HG03442 (cell line): ENCODE data around the gene RBFOX2.
"Not testable (repeated sequence)": the region's sequence is repeated elsewhere in the genome, so short reads cannot be mapped to it uniquely, and the experiment has no call there.

Source experiments
- ATAC-seq: cut with Tn5 transposase; IDR thresholded peaks from one replicate; pipeline ENCODE4 v1.9.1; 2021; ENCODE audit warnings: mild to moderate bottlenecking, moderate library complexity; ENCODE audit not compliant: unreplicated experiment

The RBFOX2 gene

DNA sequence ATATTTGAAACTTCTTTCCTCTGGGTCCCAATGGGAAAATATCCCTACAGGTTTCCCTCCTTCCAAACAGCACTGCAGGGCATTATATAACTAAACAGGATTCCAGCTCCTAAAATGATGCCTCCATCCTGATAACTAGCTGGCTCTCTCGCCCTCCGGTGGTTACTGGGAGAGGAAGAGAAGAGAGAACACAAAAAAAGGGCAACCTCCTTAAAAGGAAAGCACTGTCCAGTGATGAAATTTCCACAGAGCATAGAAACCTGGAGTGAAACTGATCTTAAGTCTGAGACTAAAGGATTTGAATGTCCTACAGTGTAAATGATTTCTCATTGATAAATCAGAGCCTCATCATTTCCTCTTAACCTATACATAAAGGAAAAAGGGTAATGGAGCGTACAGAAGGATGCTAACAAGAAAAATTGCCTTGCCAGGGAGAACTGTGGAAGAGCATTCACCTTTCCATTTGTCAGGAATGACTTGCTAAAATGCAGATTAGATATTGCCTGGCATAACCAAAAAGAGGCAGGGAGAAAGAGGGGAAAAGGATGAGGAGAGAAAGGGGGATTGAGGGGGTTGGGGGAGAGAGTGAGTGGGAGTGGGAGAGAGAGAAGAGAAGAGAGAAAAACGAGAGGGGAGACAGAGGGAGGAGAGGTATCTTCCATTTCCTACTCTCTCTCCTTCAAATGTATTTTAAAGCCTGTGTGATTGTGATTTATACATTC is 189.6 kb downstream of the RBFOX2 start:
- no peak for ATAC-seq

DNA sequence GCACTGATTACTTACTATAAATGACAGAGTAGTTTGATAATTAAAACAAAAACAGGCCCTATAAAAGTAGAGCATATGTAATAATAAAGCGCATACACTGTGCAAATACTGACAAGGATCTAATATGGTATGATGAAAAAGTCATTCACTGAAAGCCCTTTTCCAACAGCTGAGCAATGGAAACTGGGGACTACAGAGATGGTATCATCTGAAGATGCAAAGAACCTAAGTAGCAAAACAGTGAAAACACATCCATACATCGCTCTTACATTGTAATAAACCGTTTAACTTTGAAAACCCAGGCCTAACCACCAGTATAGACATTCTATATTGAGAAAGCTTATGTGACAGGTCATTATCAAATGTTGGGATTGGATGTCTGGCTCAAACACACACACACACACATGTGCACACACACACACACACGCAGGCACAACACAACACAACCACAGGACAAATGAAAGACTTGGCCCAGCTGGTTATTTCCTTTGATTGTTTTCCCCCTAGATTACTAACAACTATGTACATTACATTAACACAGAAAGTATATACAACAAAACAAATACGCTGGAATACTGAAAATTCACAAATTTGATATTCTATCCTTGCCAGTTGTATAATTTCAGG is 191.4 kb downstream of the RBFOX2 start:
- ATAC-seq = no peak

- ATAC-seq = no peak
These were observed 192.5 kb downstream of the RBFOX2 start for GRCh38 chr22:35835998-35836691.

GRCh38 chr22:35835267-35835997 is 193.2 kb downstream of the RBFOX2 start:
- no peak for ATAC-seq

DNA sequence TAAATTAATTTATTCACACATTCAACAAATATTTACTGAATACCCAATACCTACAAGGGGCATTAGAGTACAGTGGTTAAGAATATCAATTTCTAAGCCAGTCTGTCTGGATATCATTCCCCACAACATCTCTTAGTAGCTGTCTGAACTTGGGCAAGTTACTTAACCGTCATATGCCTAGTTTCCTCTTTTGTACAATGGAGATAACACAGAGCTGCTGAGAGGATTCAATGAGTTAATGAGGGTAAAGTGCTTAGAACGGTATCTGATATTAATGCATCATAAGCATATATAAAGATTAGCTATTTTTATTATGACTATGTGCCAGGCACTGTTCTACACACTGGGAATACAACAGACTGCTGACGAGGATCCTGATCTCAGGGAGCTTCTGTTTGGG is 194.6 kb downstream of the RBFOX2 start:
- ATAC-seq = no peak

DNA sequence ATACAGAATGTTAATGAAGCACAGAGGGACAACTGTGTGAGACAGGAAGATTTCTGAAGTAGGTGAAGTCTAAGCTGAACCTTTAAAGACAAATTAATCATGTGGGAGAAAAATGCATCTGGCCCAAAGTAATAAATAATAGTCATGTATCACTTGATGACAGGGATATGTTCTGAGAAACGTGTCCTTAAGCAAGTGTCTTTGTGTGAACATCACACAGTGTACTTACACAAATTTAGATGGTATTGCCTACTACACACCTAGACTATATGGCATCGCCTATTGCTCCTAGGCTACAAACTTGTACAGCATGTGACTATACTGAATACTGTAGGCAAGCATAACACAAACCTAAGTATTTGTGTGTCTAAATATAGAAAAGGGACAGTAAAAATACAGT is 198.3 kb downstream of the RBFOX2 start:
- no peak for ATAC-seq

DNA sequence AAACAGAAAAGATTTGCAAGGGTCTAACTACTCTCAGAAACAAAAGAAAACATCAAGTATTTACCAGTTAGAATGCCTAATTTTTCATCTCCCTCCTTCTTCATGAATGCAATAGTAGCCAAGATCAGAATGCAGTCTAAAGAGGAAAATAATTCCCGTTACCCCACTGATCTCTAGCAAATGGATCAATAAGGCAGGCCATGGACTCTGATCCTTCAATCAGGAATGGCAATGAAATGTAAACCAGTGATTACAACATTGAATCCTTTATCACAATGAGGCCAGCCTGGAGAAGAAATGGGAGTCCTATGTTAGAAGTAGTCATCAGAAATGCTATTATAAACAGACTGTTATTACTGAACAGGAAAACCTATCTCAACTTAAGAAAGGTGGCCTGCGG is 204.4 kb downstream of the RBFOX2 start:
- ATAC-seq = no peak

GRCh38 chr22:35821654-35822053 is 207.0 kb downstream of the RBFOX2 start:
- ATAC-seq = no peak

- ATAC-seq = no peak
These were observed 209.2 kb downstream of the RBFOX2 start for GRCh38 chr22:35819421-35819820.

- no peak for ATAC-seq
These were observed 209.7 kb downstream of the RBFOX2 start for GRCh38 chr22:35818897-35819296.

DNA sequence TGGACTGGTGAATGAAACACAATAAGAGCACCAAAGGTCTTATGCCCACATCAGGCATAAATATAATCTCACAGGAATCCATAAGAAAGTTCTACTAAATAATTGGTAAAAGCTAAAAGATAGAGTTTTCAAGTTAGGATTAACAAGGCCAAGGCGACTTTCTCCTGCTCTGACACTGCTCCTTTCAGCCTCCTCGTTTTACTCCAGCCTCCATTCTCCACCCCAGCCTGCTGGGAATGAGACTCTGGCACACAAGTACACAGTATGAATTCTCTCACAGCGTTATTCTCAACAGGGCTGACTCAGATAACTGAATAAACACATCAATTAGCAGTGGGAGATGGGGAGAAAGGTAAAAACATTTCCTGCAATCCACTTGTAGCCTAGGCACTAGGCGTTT is 216.0 kb downstream of the RBFOX2 start:
- ATAC-seq = no peak

- no peak for ATAC-seq
These were observed 217.0 kb downstream of the RBFOX2 start for GRCh38 chr22:35811670-35812069.

DNA sequence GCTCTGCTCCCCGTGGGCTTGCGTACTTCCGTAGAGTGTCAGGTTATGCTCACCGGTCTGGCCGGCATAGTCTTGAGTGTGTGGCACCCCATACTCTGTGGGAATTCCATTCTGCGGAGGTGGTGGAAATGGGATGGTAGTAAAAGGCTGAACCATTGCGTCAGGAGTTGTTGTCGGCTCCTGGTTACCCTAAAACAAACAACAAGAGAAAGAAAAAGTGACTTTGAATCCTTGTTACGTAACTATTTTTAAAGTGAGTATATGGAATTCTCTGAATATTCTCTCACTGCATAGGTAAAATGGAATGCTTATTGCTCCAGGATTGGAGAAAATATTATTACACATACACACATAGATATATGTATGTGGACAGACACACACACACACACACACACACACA is 218.8 kb downstream of the RBFOX2 start:
- ATAC-seq = no peak

DNA sequence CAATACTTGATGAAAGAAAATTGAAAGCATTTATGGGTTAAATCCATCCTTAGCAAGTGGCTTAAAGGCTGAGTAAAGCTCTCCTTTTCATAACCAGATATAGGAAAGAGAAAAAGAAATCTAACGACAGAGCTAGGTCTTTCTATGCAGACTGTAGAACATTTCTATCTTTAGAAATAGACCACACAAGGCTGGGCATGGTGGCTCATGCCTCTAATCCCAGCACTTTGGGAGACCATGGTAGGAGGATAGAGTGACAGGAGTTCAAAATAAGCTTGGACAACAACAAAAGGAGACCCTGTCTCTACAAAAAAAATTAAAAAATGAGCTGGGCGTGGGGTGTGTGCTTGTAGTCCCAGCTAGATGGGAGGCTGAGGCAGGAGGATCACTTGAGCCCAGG is 220.2 kb downstream of the RBFOX2 start:
- ATAC-seq = no peak

GRCh38 chr22:35806668-35807067 is 222.0 kb downstream of the RBFOX2 start:
- ATAC-seq = not testable (repeated sequence)

- ATAC-seq = no peak
These were observed 223.2 kb downstream of the RBFOX2 start for GRCh38 chr22:35805466-35805865.

- ATAC-seq = no peak
These were observed 224.2 kb downstream of the RBFOX2 start for GRCh38 chr22:35804421-35804820.

- no peak for ATAC-seq
These were observed 225.7 kb downstream of the RBFOX2 start for GRCh38 chr22:35802885-35803284.

DNA sequence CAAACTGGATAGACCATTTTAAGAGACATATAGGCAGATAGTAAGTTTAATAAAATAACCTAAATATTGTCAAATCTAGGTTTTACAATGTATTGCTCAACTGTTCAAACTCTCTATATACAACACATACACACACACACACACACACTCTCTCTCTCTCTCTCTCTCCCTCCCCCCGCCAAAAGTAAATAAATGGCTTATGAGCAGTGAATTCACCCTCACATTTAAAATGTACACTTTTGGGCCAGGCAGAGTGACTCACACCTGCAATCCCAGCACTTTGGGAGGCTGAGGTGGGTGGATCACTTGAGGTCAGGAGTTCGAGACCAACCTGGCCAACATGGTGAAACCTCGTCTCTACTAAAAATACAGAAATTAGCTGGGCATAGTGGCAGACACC is 227.3 kb downstream of the RBFOX2 start:
- ATAC-seq = not testable (repeated sequence)

DNA sequence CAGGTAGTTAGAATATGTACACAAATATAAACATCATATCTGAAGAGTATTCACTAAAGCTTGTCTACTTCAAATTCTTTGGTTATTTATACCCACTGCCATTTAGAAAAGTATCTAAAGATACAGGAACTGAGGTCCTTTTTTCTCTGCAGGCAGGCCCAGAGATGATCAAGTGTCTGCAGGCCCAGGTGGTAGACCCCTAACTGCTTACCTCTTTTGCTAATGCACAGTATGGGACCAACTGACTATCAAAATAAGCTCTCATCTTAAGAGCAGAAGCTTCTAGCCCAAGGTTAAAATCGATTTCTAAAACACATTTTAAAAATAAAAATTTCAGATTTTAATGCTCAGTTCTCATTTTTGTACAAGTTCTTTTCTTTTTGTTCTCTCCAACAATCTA is 229.5 kb downstream of the RBFOX2 start:
- ATAC-seq = no peak

DNA sequence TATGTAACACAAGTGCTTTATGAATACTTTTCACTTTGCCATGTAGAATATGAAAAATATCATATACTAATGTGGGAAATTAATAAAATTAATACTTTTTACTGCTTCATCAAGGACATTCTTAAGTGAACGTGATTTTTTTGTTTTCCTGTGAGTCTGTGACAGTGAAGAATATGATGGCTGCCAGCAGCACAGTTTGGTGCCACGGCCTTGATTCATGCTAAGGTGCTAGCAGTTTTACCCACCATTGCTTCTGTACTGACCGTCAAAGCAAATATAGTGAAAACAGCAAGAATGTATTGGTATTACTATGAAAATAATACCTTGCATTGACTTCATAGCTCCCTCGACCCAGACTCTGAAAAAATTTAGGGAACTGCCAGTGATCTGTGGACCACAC is 231.2 kb downstream of the RBFOX2 start:
- no peak for ATAC-seq
